Fibroblast of lung (primary cell): ENCODE data around the gene BCAR1. TPM values are rescaled to one million over a fixed set of nuclear protein-coding genes. Genes with fewer than 3 reads are reported as not detected.

Source experiments
- DNase-seq, 2 donors: peaks; one replicate each; pipeline versions ENCODE4 v3.0.0 to v3.0.0-alpha.2; 2010; ENCODE audit warnings: low read depth in 2 of 2
- H2AFZ ChIP-seq: 2 replicates; pipeline ENCODE4 v1.5.1; 2012; ENCODE audit warnings: low read length, control low read depth, inconsistent platforms
- H3K27ac ChIP-seq: 2 replicates; pipeline ENCODE4 v1.5.1; 2011; ENCODE audit warnings: low read length, control low read depth; ENCODE audit not compliant: insufficient read depth
- H3K27me3 ChIP-seq: 2 replicates; pipeline ENCODE4 v1.5.1; 2011; ENCODE audit warnings: mild to moderate bottlenecking, low read length; ENCODE audit not compliant: control insufficient read depth, insufficient read depth
- H3K36me3 ChIP-seq: 2 replicates; pipeline ENCODE4 v1.5.1; 2011; ENCODE audit warnings: low read length; ENCODE audit not compliant: control insufficient read depth, insufficient read depth
- H3K4me1 ChIP-seq: 2 replicates; pipeline ENCODE4 v1.5.1; 2011; ENCODE audit warnings: low read length; ENCODE audit not compliant: control insufficient read depth, insufficient read depth; ENCODE audit errors: extremely low read depth
- H3K4me2 ChIP-seq: 2 replicates; pipeline ENCODE4 v1.5.1; 2011; ENCODE audit warnings: low read length, control low read depth; ENCODE audit not compliant: insufficient read depth; ENCODE audit errors: extremely low read depth
- H3K4me3 ChIP-seq, 4 experiments: fragments of 200-600 bp in 1 of 4; sonication (generic) in 1 of 4; replicated peaks in 1 of 4; 2 replicates each; pipeline ENCODE4 v1.5.1; 2011 to 2016; ENCODE audit warnings: low read length in 4 of 4, low read depth in 3 of 4, mild to moderate bottlenecking in 3 of 4, control low read depth in 2 of 4, inconsistent platforms in 1 of 4, mixed read lengths in 1 of 4; ENCODE audit not compliant: insufficient read depth in 1 of 4; ENCODE audit errors: control extremely low read depth in 1 of 4
- H3K79me2 ChIP-seq: 2 replicates; pipeline ENCODE4 v1.5.1; 2012; ENCODE audit warnings: mild to moderate bottlenecking, low read length, inconsistent platforms; ENCODE audit not compliant: control insufficient read depth, insufficient read depth
- H3K9ac ChIP-seq: 2 replicates; pipeline ENCODE4 v1.5.1; 2011; ENCODE audit warnings: mild to moderate bottlenecking, low read length, control low read depth; ENCODE audit not compliant: insufficient read depth
- H3K9me3 ChIP-seq: 2 replicates; pipeline ENCODE4 v1.5.1; 2012; ENCODE audit warnings: low read depth, low read length; ENCODE audit not compliant: control insufficient read depth, insufficient read depth
- H4K20me1 ChIP-seq: 2 replicates; pipeline ENCODE4 v1.5.1; 2011; ENCODE audit warnings: low read length; ENCODE audit not compliant: control insufficient read depth, insufficient read depth; ENCODE audit errors: extremely low read depth
- CTCF ChIP-seq, 2 donors: IDR thresholded peaks in 1 of 2; conservative IDR thresholded peaks in 1 of 2; 1 replicate in 1 of 2; 2 replicates in 1 of 2; pipeline ENCODE4 v1.5.1; 2011 to 2012; ENCODE audit warnings: low read length in 2 of 2, control low read depth in 1 of 2, inconsistent platforms in 1 of 2, low read depth in 1 of 2, mild to moderate bottlenecking in 1 of 2
- EZH2 ChIP-seq: IDR thresholded peaks from 2 replicates; pipeline ENCODE4 v1.5.1; 2012; ENCODE audit warnings: low read length, control low read depth, mild to moderate bottlenecking; ENCODE audit errors: missing control alignments
- polyA plus RNA-seq, 2 donors: library from polyadenylated mRNA; depleted of rRNA in 1 of 2; stranded (reverse) in 1 of 2; unstranded in 1 of 2; fragments of >200 nt; gene quantifications; 2 replicates each; pipeline ENCODE4 v1.2.1, GENCODE V29; 2011 to 2012; ENCODE audit warnings: missing spikeins in 1 of 2
- total RNA-seq: library from RNA; depleted of rRNA; stranded (reverse); fragments of >200 nt; gene quantifications from 2 replicates; pipeline ENCODE4 v1.2.1, GENCODE V29; 2014

BCAR1 gene
- total and polyA plus RNA-seq, 2 donors (not counting 1 experiment from before 2014, with no cell fraction given) = 36.8 to 66.5 TPM

- no peaks in the 10 kb centered on the region for H3K36me3 ChIP-seq
- peaks cover 4% of the 10 kb centered on the region for H3K4me1 ChIP-seq
- H2AFZ ChIP-seq = peak overlapping the region; percentile 42
- H3K27me3 ChIP-seq = peaks cover 14% of the 10 kb centered on the region
- H3K9me3 ChIP-seq = no peaks in the 10 kb centered on the region
- DNase-seq = peak in 1 of 2 donors; percentile 52
- H3K4me3 ChIP-seq = peak overlapping the region in 3 of 4 experiments; percentile 14 to 32 (median 29)
- H3K27ac ChIP-seq = no peak overlapping the region
- no peaks in the 10 kb centered on the region for H4K20me1 ChIP-seq
- no peaks in the 10 kb centered on the region for H3K79me2 ChIP-seq
- no peak overlapping the region for H3K9ac ChIP-seq
- peak overlapping the region; percentile 81 for H3K4me2 ChIP-seq
- TF ChIP-seq CTCF (conservative IDR thresholded peaks at IDR 0.05 in 1 of 2, IDR thresholded peaks at IDR 0.05 in 1 of 2; ENCODE audit: low read depth in 1 of 2, low read length in 2 of 2) (no peak), EZH2 (no peak)
These were observed 53.3 kb downstream of the BCAR1 start for GRCh38 chr16:75198135-75198600.

- H4K20me1 ChIP-seq = no peaks in the 10 kb centered on the region
- peak overlapping the region in 1 of 4 experiments; percentile 24 for H3K4me3 ChIP-seq
- no peaks in the 10 kb centered on the region for H3K79me2 ChIP-seq
- H3K9me3 ChIP-seq = no peaks in the 10 kb centered on the region
- H3K36me3 ChIP-seq = no peaks in the 10 kb centered on the region
- DNase-seq = no peak
- H2AFZ ChIP-seq = peak overlapping the region; percentile 42
- peaks cover 4% of the 10 kb centered on the region for H3K4me1 ChIP-seq
- H3K27ac ChIP-seq = no peak overlapping the region
- no peak overlapping the region for H3K9ac ChIP-seq
- peak overlapping the region; percentile 81 for H3K4me2 ChIP-seq
- TF ChIP-seq EZH2 = no peak
- no peak for TF ChIP-seq CTCF (conservative IDR thresholded peaks at IDR 0.05 in 1 of 2, IDR thresholded peaks at IDR 0.05 in 1 of 2; ENCODE audit: low read depth in 1 of 2, low read length in 2 of 2)
- H3K27me3 ChIP-seq = peaks cover 14% of the 10 kb centered on the region
These were observed 53.8 kb downstream of the BCAR1 start for GRCh38 chr16:75197522-75198134.

GRCh38 chr16:75196836-75197235 lies 54.6 kb downstream of the BCAR1 start:
- no peaks in the 10 kb centered on the region for H3K79me2 ChIP-seq
- H3K27me3 ChIP-seq = peaks cover 14% of the 10 kb centered on the region
- no peaks in the 10 kb centered on the region for H4K20me1 ChIP-seq
- H3K36me3 ChIP-seq = no peaks in the 10 kb centered on the region
- no peak overlapping the region for H3K4me2 ChIP-seq
- no peak overlapping the region for H3K9ac ChIP-seq
- no peak overlapping the region for H3K27ac ChIP-seq
- no peaks in the 10 kb centered on the region for H3K9me3 ChIP-seq
- no peak overlapping the region for H3K4me3 ChIP-seq
- H2AFZ ChIP-seq = no peak overlapping the region
- DNase-seq = no peak
- H3K4me1 ChIP-seq = peaks cover 4% of the 10 kb centered on the region
- TF ChIP-seq CTCF (conservative IDR thresholded peaks at IDR 0.05 in 1 of 2, IDR thresholded peaks at IDR 0.05 in 1 of 2; ENCODE audit: low read depth in 1 of 2, low read length in 2 of 2) (no peak), EZH2 (no peak)
